Measurements from ENCODE around the gene SLC45A2. TPM values are rescaled to one million over a fixed set of nuclear protein-coding genes. Genes with fewer than 3 reads are reported as not detected.

The SLC45A2 gene, protein sequence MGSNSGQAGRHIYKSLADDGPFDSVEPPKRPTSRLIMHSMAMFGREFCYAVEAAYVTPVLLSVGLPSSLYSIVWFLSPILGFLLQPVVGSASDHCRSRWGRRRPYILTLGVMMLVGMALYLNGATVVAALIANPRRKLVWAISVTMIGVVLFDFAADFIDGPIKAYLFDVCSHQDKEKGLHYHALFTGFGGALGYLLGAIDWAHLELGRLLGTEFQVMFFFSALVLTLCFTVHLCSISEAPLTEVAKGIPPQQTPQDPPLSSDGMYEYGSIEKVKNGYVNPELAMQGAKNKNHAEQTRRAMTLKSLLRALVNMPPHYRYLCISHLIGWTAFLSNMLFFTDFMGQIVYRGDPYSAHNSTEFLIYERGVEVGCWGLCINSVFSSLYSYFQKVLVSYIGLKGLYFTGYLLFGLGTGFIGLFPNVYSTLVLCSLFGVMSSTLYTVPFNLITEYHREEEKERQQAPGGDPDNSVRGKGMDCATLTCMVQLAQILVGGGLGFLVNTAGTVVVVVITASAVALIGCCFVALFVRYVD
- not detected in 5 replicates for total RNA-seq (2022; extraction: Qiagen RNA extraction; ENCODE audit: low read depth)

GRCh38 chr5:33984671-33985124 lies at the start of gene SLC45A2:
Gene SLC45A2 (minus strand): TSS chr5:33984693. CDS start chr5:33984583, 110 bp downstream.

DNA sequence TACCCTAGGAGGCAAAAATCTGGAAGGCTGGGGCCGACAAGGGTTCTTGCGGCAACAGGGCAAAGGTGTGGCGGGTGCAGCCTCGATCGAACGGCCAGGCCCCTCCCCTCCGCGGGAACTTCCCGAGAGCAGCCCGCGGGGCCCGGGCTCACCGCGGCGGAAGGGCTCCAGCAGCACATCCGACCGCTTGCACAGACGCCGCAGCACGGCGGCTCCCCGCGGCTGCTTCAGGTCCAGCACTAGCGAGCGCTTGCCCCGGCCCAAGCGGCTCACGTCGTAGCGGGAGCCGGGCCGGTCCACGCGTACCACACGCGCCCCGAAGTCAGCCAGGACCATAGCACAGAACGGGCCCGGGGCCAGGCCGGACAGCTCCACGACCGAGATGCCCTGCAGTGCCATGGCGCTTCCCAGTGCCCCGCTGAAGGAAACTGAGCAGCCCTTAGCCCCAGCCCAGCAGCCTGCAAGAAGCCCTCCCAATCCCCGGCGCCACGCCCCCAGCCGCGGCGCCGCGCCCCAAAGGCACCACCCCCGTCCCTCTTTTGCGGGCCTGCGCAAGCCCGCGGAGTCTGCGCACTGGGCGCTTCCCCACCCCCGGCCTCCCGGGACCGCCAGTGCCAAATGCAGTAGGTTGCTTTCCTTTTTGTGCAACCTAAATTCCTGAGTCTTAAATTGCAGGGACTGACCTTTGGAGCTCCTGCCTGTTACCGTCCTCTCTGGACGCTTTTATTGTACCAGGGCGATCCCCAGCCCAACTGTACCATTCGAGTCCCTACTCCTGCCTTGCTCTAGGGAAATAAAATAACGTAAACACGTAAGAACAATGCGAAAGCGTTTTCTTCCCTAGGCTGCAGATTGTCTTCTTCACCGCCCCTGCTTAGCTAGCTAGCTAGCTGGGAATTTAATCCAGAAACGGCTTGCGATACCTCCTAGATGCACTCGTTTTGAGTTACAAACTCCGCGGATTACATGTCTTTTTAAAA lies 23.4 kb upstream of the SLC45A2 start, which contains the start of gene AMACR:
Gene AMACR (minus strand): TSS at position 430 of the 980 bp plus-strand sequence. CDS start 31 bp downstream, at position 399.

DNA sequence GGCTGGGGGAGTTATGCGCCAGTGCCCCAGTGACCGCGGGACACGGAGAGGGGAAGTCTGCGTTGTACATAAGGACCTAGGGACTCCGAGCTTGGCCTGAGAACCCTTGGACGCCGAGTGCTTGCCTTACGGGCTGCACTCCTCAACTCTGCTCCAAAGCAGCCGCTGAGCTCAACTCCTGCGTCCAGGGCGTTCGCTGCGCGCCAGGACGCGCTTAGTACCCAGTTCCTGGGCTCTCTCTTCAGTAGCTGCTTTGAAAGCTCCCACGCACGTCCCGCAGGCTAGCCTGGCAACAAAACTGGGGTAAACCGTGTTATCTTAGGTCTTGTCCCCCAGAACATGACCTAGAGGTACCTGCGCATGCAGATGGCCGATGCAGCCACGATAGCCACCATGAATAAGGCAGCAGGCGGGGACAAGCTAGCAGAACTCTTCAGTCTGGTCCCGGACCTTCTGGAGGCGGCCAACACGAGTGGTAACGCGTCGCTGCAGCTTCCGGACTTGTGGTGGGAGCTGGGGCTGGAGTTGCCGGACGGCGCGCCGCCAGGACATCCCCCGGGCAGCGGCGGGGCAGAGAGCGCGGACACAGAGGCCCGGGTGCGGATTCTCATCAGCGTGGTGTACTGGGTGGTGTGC lies 48.0 kb downstream of the SLC45A2 start, which contains the start of gene RXFP3:
Gene RXFP3 (plus strand): TSS at position 6 of the 636 bp plus-strand sequence. CDS start 355 bp downstream, at position 361.

Other genes starting within 250 kb of the SLC45A2 start
- gene ADAMTS12, start 92.7 kb downstream of the SLC45A2 start, total RNA-seq (2022; extraction: Qiagen RNA extraction; ENCODE audit: low read depth), result 6.3 to 7.7 TPM (median 6.8 TPM) in 5 replicates
- not detected in 5 replicates for gene RXFP3, start 48.3 kb downstream of the SLC45A2 start, total RNA-seq (2022; extraction: Qiagen RNA extraction; ENCODE audit: low read depth)
- 14.0 to 17.7 TPM (median 16.9 TPM) in 5 replicates for gene AMACR, start 23.4 kb upstream of the SLC45A2 start, total RNA-seq (2022; extraction: Qiagen RNA extraction; ENCODE audit: low read depth)
- gene C1QTNF3, start 58.5 kb upstream of the SLC45A2 start, total RNA-seq (2022; extraction: Qiagen RNA extraction; ENCODE audit: low read depth), result 0.09 to 0.33 TPM (median 0.13 TPM) in 4 of 5 replicates, not detected in the other